HCT116 (cell line): ENCODE measurements around the gene RAPH1.

ENCODE experiments used
- CEBPB ChIP-seq: IDR thresholded peaks from 2 replicates; pipeline ENCODE4 v1.6.1; 2012; ENCODE audit warnings: low read depth
- CTCF ChIP-seq, 3 experiments: fragments of 200-600 bp in 1 of 3; sonication (generic) in 1 of 3; IDR thresholded peaks in 2 of 3; conservative IDR thresholded peaks in 1 of 3; 2 replicates each; pipeline ENCODE4 v1.5.1; 2012 to 2017; ENCODE audit warnings: low read depth in 2 of 3, low read length in 2 of 3, antibody characterized with exemption in 1 of 3, borderline replicate concordance in 1 of 3, control low read depth in 1 of 3, mild to moderate bottlenecking in 1 of 3, mixed read lengths in 1 of 3, mixed run types in 1 of 3, moderate library complexity in 1 of 3; ENCODE audit not compliant: insufficient read depth in 1 of 3
- EGR1 ChIP-seq: IDR thresholded peaks from 2 replicates; pipeline ENCODE4 v1.6.1; 2012; ENCODE audit warnings: low read depth
- EZH2 ChIP-seq: fragments of 200-600 bp; sonication (generic); IDR thresholded peaks from 2 replicates; pipeline ENCODE4 v1.6.1; 2017; ENCODE audit warnings: antibody characterized with exemption, mixed run types
- POLR2A ChIP-seq: IDR thresholded peaks from 2 replicates; pipeline ENCODE4 v1.7.0; 2011; ENCODE audit warnings: borderline replicate concordance; ENCODE audit not compliant: insufficient read depth, insufficient read length; ENCODE audit errors: extremely low read depth
- POLR2AphosphoS5 ChIP-seq: IDR thresholded peaks from 2 replicates; pipeline ENCODE4 v1.6.1; 2011; ENCODE audit warnings: mild to moderate bottlenecking, low read depth, low read length, moderate library complexity
- YY1 ChIP-seq: IDR thresholded peaks from 2 replicates; pipeline ENCODE4 v1.6.1; 2011; ENCODE audit warnings: low read length, low read depth, moderate library complexity, mild to moderate bottlenecking; ENCODE audit not compliant: insufficient replicate concordance; ENCODE audit errors: extremely low read depth
- TF ChIP-seq, protein P1 (sequence below): IDR thresholded peaks from 2 replicates; pipeline ENCODE4 v1.6.1; 2012

GRCh38 chr2:203501873-203502272, 33.2 kb downstream of the RAPH1 start:
- TF ChIP-seq CTCF (IDR thresholded peaks at IDR 0.05 in 2 of 3, conservative IDR thresholded peaks at IDR 0.05 in 1 of 3; ENCODE audit: borderline replicate concordance in 1 of 3, insufficient read depth in 1 of 3, low read depth in 2 of 3, low read length in 2 of 3), result no peak
- TF ChIP-seq, protein P1, sequence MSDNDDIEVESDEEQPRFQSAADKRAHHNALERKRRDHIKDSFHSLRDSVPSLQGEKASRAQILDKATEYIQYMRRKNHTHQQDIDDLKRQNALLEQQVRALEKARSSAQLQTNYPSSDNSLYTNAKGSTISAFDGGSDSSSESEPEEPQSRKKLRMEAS, result no peak
- TF ChIP-seq EZH2, result no peak
- TF ChIP-seq YY1, result no peak
- TF ChIP-seq CEBPB, result no peak
- TF ChIP-seq POLR2AphosphoS5, result no peak
- no peak for TF ChIP-seq EGR1
- TF ChIP-seq POLR2A, result no peak
